ENCODE measurements around the gene CHAF1B. TPM values are rescaled to one million over a fixed set of nuclear protein-coding genes. Genes with fewer than 3 reads are reported as not detected.
A peak's percentile ranks its signal among the peaks of the same experiment; 100 is the strongest.

Gene CHAF1B
- total and polyA plus RNA-seq, 2 experiments from 2014 or later = 3.0 to 5.2 TPM

DNA sequence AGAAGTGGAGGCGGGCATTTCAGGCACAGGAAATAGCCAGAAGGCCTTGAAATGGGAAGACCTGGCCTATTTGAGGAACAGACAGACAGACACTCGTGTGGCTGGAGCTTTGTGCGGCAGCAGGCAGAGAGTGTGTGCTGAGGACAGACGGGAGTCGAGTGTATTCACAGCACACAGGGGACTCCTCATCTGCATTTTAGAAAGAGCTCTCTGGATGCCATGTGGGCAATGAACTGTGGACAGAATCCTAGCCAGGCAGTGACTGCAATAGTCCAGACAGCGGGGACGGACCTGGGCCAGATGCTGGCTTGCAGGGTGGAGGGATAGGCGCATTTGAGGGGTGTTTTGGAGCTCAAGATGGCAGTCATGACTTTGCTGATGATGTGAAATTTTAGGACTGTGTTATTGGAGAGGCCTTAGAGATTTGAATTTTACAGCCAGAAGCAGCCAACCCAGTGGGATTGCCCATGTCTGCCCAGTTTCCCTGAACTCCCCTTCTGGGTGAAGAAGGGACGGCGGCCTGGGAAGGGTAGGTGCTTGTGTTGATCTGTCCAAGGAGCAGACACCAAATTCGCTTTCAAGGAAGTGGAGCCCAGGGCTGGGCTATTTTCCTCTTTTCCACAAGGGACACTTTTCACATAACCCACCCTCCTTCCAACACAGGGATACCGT lies 43.7 kb downstream of the CHAF1B start:
- H3K27me3 ChIP-seq (replicated peaks; ENCODE audit: insufficient read depth) = no peaks in the 10 kb centered on the region
- no peaks in the 10 kb centered on the region for H3K9me3 ChIP-seq (ENCODE audit: low read depth)
- H3K79me2 ChIP-seq (ENCODE audit: insufficient read depth) = no peaks in the 10 kb centered on the region
- in situ Hi-C loops (cut with MboI) = loop anchor here (10.0 kb wide), 1 partner anchor 166 kb away; no protein-coding TSS in a partner anchor
- no peaks in the 10 kb centered on the region for H4K20me1 ChIP-seq (ENCODE audit: insufficient read depth)
- no peaks in the 10 kb centered on the region for H3K36me3 ChIP-seq (ENCODE audit: low read depth)
- H3K27ac ChIP-seq = no peak overlapping the region
- peaks cover 19% of the 10 kb centered on the region for H3F3A ChIP-seq (ENCODE audit: insufficient read depth)
- no peak overlapping the region for H2AFZ ChIP-seq
- TF ChIP-seq EZH2phosphoT487 (IDR thresholded peaks at IDR 0.05; ENCODE audit: insufficient read depth, low read depth) (no peak), EZH2 (IDR thresholded peaks at IDR 0.05; ENCODE audit: insufficient read depth, poor library complexity, severe bottlenecking) (no peak)
- 90 to 96% methylated on average over 12 of the region's 12 CpGs for WGBS, 2 experiments (ENCODE audit: low coverage in 1 of 2, low lambda C conversion rate in 2 of 2, missing lambda C conversion rate in 2 of 2)
- peaks cover 26% of the 10 kb centered on the region for H3K4me1 ChIP-seq (ENCODE audit: insufficient read depth)
- H3K9me2 ChIP-seq (ENCODE audit: insufficient read depth) = no peaks in the 10 kb centered on the region
- no peak overlapping the region for H3K9ac ChIP-seq
- peak overlapping the region; percentile 81 for H3K4me2 ChIP-seq (ENCODE audit: unreplicated experiment)
- peak; percentile 4 for DNase-seq
- no peak overlapping the region for H3K4me3 ChIP-seq

- Histone ChIP-seq H3K4me2 (ENCODE audit: unreplicated experiment) (peak overlapping the region; percentile 81), H3K9me2 (ENCODE audit: insufficient read depth) (no peaks in the 10 kb centered on the region), H3K4me3 (peak overlapping the region; percentile 60), H4K20me1 (ENCODE audit: insufficient read depth) (no peaks in the 10 kb centered on the region), H3K27ac (peak overlapping the region; percentile 85), H2AFZ (peak overlapping the region; percentile 21; the same call in 1 of the 2 replicates), H3K36me3 (ENCODE audit: low read depth) (no peaks in the 10 kb centered on the region), H3K79me2 (ENCODE audit: insufficient read depth) (no peaks in the 10 kb centered on the region), H3K9me3 (ENCODE audit: low read depth) (no peaks in the 10 kb centered on the region), H3K27me3 (replicated peaks; ENCODE audit: insufficient read depth) (no peaks in the 10 kb centered on the region), H3F3A (ENCODE audit: insufficient read depth) (peaks cover 19% of the 10 kb centered on the region), H3K4me1 (ENCODE audit: insufficient read depth) (peaks cover 26% of the 10 kb centered on the region), H3K9ac (peak overlapping the region; percentile 75)
- in situ Hi-C loops (cut with MboI) = loop anchor here (10.0 kb wide), 1 partner anchor 165 kb away; no protein-coding TSS in a partner anchor
- TF ChIP-seq EZH2phosphoT487 (IDR thresholded peaks at IDR 0.05; ENCODE audit: insufficient read depth, low read depth) = no peak
- no peak for TF ChIP-seq EZH2 (IDR thresholded peaks at IDR 0.05; ENCODE audit: insufficient read depth, poor library complexity, severe bottlenecking)
- WGBS, 2 experiments (ENCODE audit: low coverage in 1 of 2, low lambda C conversion rate in 2 of 2, missing lambda C conversion rate in 2 of 2) = 9 to 16% methylated on average over 22 of the region's 22 CpGs
- peak; percentile 100 for DNase-seq
Observed at GRCh38 chr21:36429947-36430546, 44.9 kb downstream of the CHAF1B start.

DNA sequence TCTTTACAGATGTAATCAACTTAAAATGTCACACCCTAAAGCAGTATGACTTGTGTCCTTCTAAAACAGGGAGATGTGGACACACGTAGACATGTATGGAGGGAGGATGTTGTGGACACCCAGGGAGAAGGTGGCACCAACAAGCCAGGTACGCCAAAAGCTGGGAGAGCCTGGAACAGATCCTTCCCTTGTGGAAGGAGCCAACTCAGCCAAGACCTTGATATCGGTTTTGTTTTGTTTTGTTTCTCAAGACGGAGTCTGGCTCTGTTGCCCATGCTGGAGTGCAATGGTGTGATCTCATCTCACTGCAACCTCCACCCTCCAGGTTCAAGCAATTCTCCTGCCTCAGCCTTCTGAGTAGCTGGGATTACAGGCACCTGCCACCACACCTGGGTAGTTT lies 45.6 kb downstream of the CHAF1B start:
- DNase-seq = peak; percentile 33
- H3K4me3 ChIP-seq = peak overlapping the region; percentile 60
- peak overlapping the region; percentile 85 for H3K27ac ChIP-seq
- peaks cover 26% of the 10 kb centered on the region for H3K4me1 ChIP-seq (ENCODE audit: insufficient read depth)
- no peaks in the 10 kb centered on the region for H3K9me2 ChIP-seq (ENCODE audit: insufficient read depth)
- peak overlapping the region; percentile 70 for H3K9ac ChIP-seq
- H3K27me3 ChIP-seq (replicated peaks; ENCODE audit: insufficient read depth) = no peaks in the 10 kb centered on the region
- H4K20me1 ChIP-seq (ENCODE audit: insufficient read depth) = no peaks in the 10 kb centered on the region
- peak overlapping the region; percentile 78 for H3K4me2 ChIP-seq (ENCODE audit: unreplicated experiment)
- H3K79me2 ChIP-seq (ENCODE audit: insufficient read depth) = no peaks in the 10 kb centered on the region
- no peaks in the 10 kb centered on the region for H3K9me3 ChIP-seq (ENCODE audit: low read depth)
- H3K36me3 ChIP-seq (ENCODE audit: low read depth) = no peaks in the 10 kb centered on the region
- H3F3A ChIP-seq (ENCODE audit: insufficient read depth) = peaks cover 19% of the 10 kb centered on the region
- H2AFZ ChIP-seq = peak overlapping the region; percentile 21; the same call in 1 of the 2 replicates
- no peak for TF ChIP-seq EZH2phosphoT487 (IDR thresholded peaks at IDR 0.05; ENCODE audit: insufficient read depth, low read depth)
- TF ChIP-seq EZH2 (IDR thresholded peaks at IDR 0.05; ENCODE audit: insufficient read depth, poor library complexity, severe bottlenecking) = no peak
- in situ Hi-C loops (cut with MboI) = no loop called here
- WGBS, 2 experiments (ENCODE audit: low coverage in 1 of 2, low lambda C conversion rate in 2 of 2, missing lambda C conversion rate in 2 of 2) = 62 to 66% methylated on average over 4 of the region's 4 CpGs

GRCh38 chr21:36431252-36431651 lies 46.1 kb downstream of the CHAF1B start:
- WGBS, 2 experiments (ENCODE audit: low coverage in 1 of 2, low lambda C conversion rate in 2 of 2, missing lambda C conversion rate in 2 of 2) = 85 to 87% methylated on average over 4 of the region's 4 CpGs
- Histone ChIP-seq H3K4me3 (peak overlapping the region; percentile 60), H3K27ac (peak overlapping the region; percentile 85), H4K20me1 (ENCODE audit: insufficient read depth) (no peaks in the 10 kb centered on the region), H3F3A (ENCODE audit: insufficient read depth) (peaks cover 19% of the 10 kb centered on the region), H3K36me3 (ENCODE audit: low read depth) (no peaks in the 10 kb centered on the region), H3K4me2 (ENCODE audit: unreplicated experiment) (peak overlapping the region; percentile 78), H3K9me2 (ENCODE audit: insufficient read depth) (no peaks in the 10 kb centered on the region), H3K9ac (peak overlapping the region; percentile 70), H3K79me2 (ENCODE audit: insufficient read depth) (no peaks in the 10 kb centered on the region), H3K9me3 (ENCODE audit: low read depth) (no peaks in the 10 kb centered on the region), H3K4me1 (ENCODE audit: insufficient read depth) (peaks cover 26% of the 10 kb centered on the region), H3K27me3 (replicated peaks; ENCODE audit: insufficient read depth) (no peaks in the 10 kb centered on the region), H2AFZ (no peak overlapping the region)
- in situ Hi-C loops (cut with MboI) = no loop called here
- TF ChIP-seq EZH2 (IDR thresholded peaks at IDR 0.05; ENCODE audit: insufficient read depth, poor library complexity, severe bottlenecking) = no peak
- no peak for DNase-seq

Measured in GM23248 (cell line).